Thymus (tissue), 11 donors: ENCODE results near the gene GPA33. TPM values are rescaled to one million over a fixed set of nuclear protein-coding genes. Genes with fewer than 3 reads are reported as not detected.

Experiments used
- DNase-seq, 9 donors: peaks; one replicate each; pipeline ENCODE4 v3.0.0-alpha.2; 2013; ENCODE audit warnings: low spot score in 9 of 9, low read depth in 6 of 9, missing footprints in 1 of 9
- H3K27ac ChIP-seq, 2 donors: one replicate each; pipeline ENCODE4 v1.5.1; 2013; ENCODE audit warnings: control low read depth in 1 of 2, low read depth in 1 of 2, low read length in 1 of 2, mild to moderate bottlenecking in 1 of 2, moderate library complexity in 1 of 2
- H3K27me3 ChIP-seq, 2 donors: one replicate each; pipeline ENCODE4 v1.5.1; 2013; ENCODE audit warnings: low read length in 1 of 2; ENCODE audit not compliant: control insufficient read depth in 2 of 2, insufficient read depth in 1 of 2
- H3K36me3 ChIP-seq, 2 donors: one replicate each; pipeline ENCODE4 v1.5.1; 2013; ENCODE audit warnings: low read length in 1 of 2, mild to moderate bottlenecking in 1 of 2, moderate library complexity in 1 of 2; ENCODE audit not compliant: control insufficient read depth in 2 of 2, insufficient read depth in 2 of 2
- H3K4me1 ChIP-seq, 2 donors: one replicate each; pipeline ENCODE4 v1.5.1; 2013; ENCODE audit warnings: low read length in 2 of 2; ENCODE audit not compliant: control insufficient read depth in 2 of 2, insufficient read depth in 2 of 2
- H3K4me3 ChIP-seq, 2 donors: one replicate each; pipeline ENCODE4 v1.5.1; 2013; ENCODE audit warnings: low read length in 2 of 2, control low read depth in 1 of 2, mild to moderate bottlenecking in 1 of 2
- H3K9me3 ChIP-seq, 2 donors: one replicate each; pipeline ENCODE4 v1.5.1; 2013; ENCODE audit warnings: low read length in 1 of 2, mild to moderate bottlenecking in 1 of 2; ENCODE audit not compliant: control insufficient read depth in 2 of 2, insufficient read depth in 1 of 2
- WGBS: extraction: QIAGEN DNeasy Blood & Tissue Kit; methylation state at CpG from one replicate; pipeline ENCODE4 v1.1.7; 2013; 5-methylcytosine and 5-hydroxymethylcytosine counted together
- polyA plus RNA-seq: library from polyadenylated mRNA; stranded (reverse); fragments of 200-250 nt; gene quantifications from one replicate; pipeline ENCODE4 v1.2.3, GENCODE V29; 2013
- total RNA-seq: library from RNA; stranded (reverse); fragments of 120-200 nt; gene quantifications from one replicate; pipeline ENCODE4 v1.2.4, GENCODE V29; 2013
- donor health status: healthy.

The GPA33 gene
- total and polyA plus RNA-seq, 2 donors = 2.3 to 3.5 TPM

GRCh38 chr1:167130829-167131510 is 40.8 kb upstream of the GPA33 start:
- Histone ChIP-seq H3K27me3 (no peaks in the 10 kb centered on the region), H3K9me3 (no peaks in the 10 kb centered on the region), H3K4me1 (no peaks in the 10 kb centered on the region), H3K4me3 (no peak overlapping the region), H3K36me3 (no peaks in the 10 kb centered on the region), H3K27ac (no peak overlapping the region)
- DNase-seq = no peak
- 20% methylated on average over 4 of the region's 4 CpGs for WGBS

GRCh38 chr1:167128261-167129227 is 38.4 kb upstream of the GPA33 start:
- H3K36me3 ChIP-seq = no peaks in the 10 kb centered on the region
- no peak overlapping the region for H3K4me3 ChIP-seq
- H3K27me3 ChIP-seq = no peaks in the 10 kb centered on the region
- WGBS = 92% methylated on average over 17 of the region's 17 CpGs
- no peaks in the 10 kb centered on the region for H3K9me3 ChIP-seq
- no peak overlapping the region for H3K27ac ChIP-seq
- H3K4me1 ChIP-seq = no peaks in the 10 kb centered on the region
- DNase-seq = no peak

- no peaks in the 10 kb centered on the region for H3K27me3 ChIP-seq
- no peaks in the 10 kb centered on the region for H3K9me3 ChIP-seq
- H3K4me1 ChIP-seq = no peaks in the 10 kb centered on the region
- DNase-seq = no peak
- H3K36me3 ChIP-seq = no peaks in the 10 kb centered on the region
- H3K27ac ChIP-seq = no peak overlapping the region
- 94% methylated on average over 5 of the region's 5 CpGs for WGBS
- H3K4me3 ChIP-seq = no peak overlapping the region
Measured at GRCh38 chr1:167127661-167128060, 37.5 kb upstream of the GPA33 start.

GRCh38 chr1:167127236-167127635 is 37.1 kb upstream of the GPA33 start:
- no peak for DNase-seq
- WGBS = 97% methylated on average over 5 of the region's 5 CpGs
- H3K36me3 ChIP-seq = no peaks in the 10 kb centered on the region
- H3K27ac ChIP-seq = no peak overlapping the region
- no peaks in the 10 kb centered on the region for H3K9me3 ChIP-seq
- no peaks in the 10 kb centered on the region for H3K4me1 ChIP-seq
- H3K27me3 ChIP-seq = no peaks in the 10 kb centered on the region
- no peak overlapping the region for H3K4me3 ChIP-seq

GRCh38 chr1:167126811-167127210 is 36.6 kb upstream of the GPA33 start:
- H3K9me3 ChIP-seq = no peaks in the 10 kb centered on the region
- no peak for DNase-seq

GRCh38 chr1:167126317-167126716 is 36.1 kb upstream of the GPA33 start:
- H3K36me3 ChIP-seq = no peaks in the 10 kb centered on the region
- H3K4me3 ChIP-seq = no peak overlapping the region
- no peaks in the 10 kb centered on the region for H3K9me3 ChIP-seq
- H3K4me1 ChIP-seq = peaks cover 0 to 4% of the 10 kb centered on the region in 2 donors
- peaks cover 0 to 2% of the 10 kb centered on the region in 2 donors for H3K27me3 ChIP-seq
- no peak for DNase-seq
- H3K27ac ChIP-seq = no peak overlapping the region
- 94% methylated on average over 28 of the region's 28 CpGs for WGBS

More at GRCh38 chr1:167126811-167127210, 36.6 kb upstream of the GPA33 start:
- Histone ChIP-seq H3K36me3 (no peaks in the 10 kb centered on the region), H3K4me3 (no peak overlapping the region), H3K4me1 (no peaks in the 10 kb centered on the region), H3K27ac (no peak overlapping the region), H3K27me3 (no peaks in the 10 kb centered on the region)
- WGBS = 94% methylated on average over 17 of the region's 17 CpGs

GRCh38 chr1:167122568-167122967 is 32.4 kb upstream of the GPA33 start:
- no peaks in the 10 kb centered on the region for H3K36me3 ChIP-seq
- DNase-seq = no peak
- no peaks in the 10 kb centered on the region for H3K9me3 ChIP-seq
- peaks cover 0 to 5% of the 10 kb centered on the region in 2 donors for H3K4me1 ChIP-seq
- no peak overlapping the region for H3K27ac ChIP-seq
- peaks cover 0 to 2% of the 10 kb centered on the region in 2 donors for H3K27me3 ChIP-seq
- H3K4me3 ChIP-seq = no peak overlapping the region
- 98% methylated on average over 4 of the region's 4 CpGs for WGBS

- DNase-seq = no peak
- H3K9me3 ChIP-seq = no peaks in the 10 kb centered on the region
- no peaks in the 10 kb centered on the region for H3K36me3 ChIP-seq
- peaks cover 0 to 5% of the 10 kb centered on the region in 2 donors for H3K4me1 ChIP-seq
- 95% methylated on average over 5 of the region's 5 CpGs for WGBS
- H3K27me3 ChIP-seq = peaks cover 0 to 2% of the 10 kb centered on the region in 2 donors
- H3K4me3 ChIP-seq = no peak overlapping the region
- H3K27ac ChIP-seq = no peak overlapping the region
Measured at GRCh38 chr1:167122121-167122480, 31.9 kb upstream of the GPA33 start.
